Right lobe of liver (tissue), 4 donors: ENCODE results near the gene TMEM218.

ENCODE experiments used
- POLR2A ChIP-seq: fragments of 450-650 bp; IDR thresholded peaks from one replicate; pipeline ENCODE4 v1.6.1; 2017; ENCODE audit warnings: antibody characterized with exemption, mild to moderate bottlenecking
- TF ChIP-seq, protein P1 (sequence below), 4 donors: fragments of 200-600 bp in 3 of 4; fragments of 450-650 bp in 1 of 4; IDR thresholded peaks; one replicate each; pipeline versions ENCODE4 v1.5.1 to v1.8.0; 2016 to 2022; ENCODE audit warnings: antibody characterized with exemption in 4 of 4, mild to moderate bottlenecking in 2 of 4
- donor health status: DM: no; HTN: no; CAD: no.
- donor health status: DM: no; HTN: no; CAD: no.
- donor health status: DM: no; HTN: yes; CAD: no.

DNA sequence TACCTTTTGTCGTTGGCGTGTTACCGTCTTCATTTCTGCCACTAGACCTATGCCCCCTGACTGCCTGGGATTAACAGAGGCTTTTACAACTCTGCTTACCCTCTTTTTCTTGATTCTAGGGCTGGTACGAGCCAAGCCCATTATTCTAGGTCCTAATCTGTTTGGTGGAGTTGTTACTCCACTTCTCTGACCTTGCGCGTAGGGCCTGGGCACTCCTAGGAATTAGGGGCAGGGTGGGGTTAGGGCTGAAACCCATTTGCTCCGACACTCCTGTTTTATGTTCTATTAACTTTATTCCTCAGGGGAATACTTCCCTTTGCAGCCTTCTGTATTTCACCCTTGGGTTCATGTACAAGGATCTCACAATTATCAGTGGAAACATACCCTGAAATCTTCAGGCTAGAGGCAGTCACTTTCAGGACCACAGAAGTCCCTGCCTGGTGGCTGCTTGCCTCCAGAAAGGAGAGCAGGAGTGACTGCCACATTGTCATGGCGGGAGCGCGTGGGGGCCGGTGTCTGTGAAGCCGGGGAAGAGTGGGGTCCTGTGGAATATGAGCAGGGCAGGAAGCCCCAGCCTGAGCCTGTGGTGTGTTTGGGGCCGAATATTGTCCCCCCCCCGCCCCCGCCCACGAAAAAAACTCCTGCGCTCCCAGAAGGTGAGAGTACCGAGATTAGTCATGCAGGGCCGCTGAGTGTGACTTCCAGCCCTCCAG is 49.1 kb downstream of the TMEM218 start:
- TF ChIP-seq, protein P1, sequence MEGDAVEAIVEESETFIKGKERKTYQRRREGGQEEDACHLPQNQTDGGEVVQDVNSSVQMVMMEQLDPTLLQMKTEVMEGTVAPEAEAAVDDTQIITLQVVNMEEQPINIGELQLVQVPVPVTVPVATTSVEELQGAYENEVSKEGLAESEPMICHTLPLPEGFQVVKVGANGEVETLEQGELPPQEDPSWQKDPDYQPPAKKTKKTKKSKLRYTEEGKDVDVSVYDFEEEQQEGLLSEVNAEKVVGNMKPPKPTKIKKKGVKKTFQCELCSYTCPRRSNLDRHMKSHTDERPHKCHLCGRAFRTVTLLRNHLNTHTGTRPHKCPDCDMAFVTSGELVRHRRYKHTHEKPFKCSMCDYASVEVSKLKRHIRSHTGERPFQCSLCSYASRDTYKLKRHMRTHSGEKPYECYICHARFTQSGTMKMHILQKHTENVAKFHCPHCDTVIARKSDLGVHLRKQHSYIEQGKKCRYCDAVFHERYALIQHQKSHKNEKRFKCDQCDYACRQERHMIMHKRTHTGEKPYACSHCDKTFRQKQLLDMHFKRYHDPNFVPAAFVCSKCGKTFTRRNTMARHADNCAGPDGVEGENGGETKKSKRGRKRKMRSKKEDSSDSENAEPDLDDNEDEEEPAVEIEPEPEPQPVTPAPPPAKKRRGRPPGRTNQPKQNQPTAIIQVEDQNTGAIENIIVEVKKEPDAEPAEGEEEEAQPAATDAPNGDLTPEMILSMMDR (IDR thresholded peaks at IDR 0.05): no peak
- no peak for TF ChIP-seq POLR2A
